HG03442 (cell line): ENCODE measurements around the gene LRMDA.
"Not testable (repeated sequence)": the region's sequence is repeated elsewhere in the genome, so short reads cannot be mapped to it uniquely, and the experiment has no call there.

Experiments used
- ATAC-seq: cut with Tn5 transposase; IDR thresholded peaks from one replicate; pipeline ENCODE4 v1.9.1; 2021; ENCODE audit warnings: mild to moderate bottlenecking, moderate library complexity; ENCODE audit not compliant: unreplicated experiment

Gene LRMDA

GRCh38 chr10:75733135-75733890 lies 301.9 kb downstream of the LRMDA start:
- ATAC-seq = no peak

- no peak for ATAC-seq
Observed at GRCh38 chr10:75736151-75736640, 304.8 kb downstream of the LRMDA start.

GRCh38 chr10:75736889-75737579 lies 305.6 kb downstream of the LRMDA start:
- ATAC-seq = no peak

- no peak for ATAC-seq
Observed at GRCh38 chr10:75737580-75737949, 306.1 kb downstream of the LRMDA start.

- ATAC-seq = no peak
Observed at GRCh38 chr10:75738924-75739323, 307.5 kb downstream of the LRMDA start.

- ATAC-seq = no peak
Observed at GRCh38 chr10:75739414-75740143, 308.2 kb downstream of the LRMDA start.

- no peak for ATAC-seq
Observed at GRCh38 chr10:75740541-75740940, 309.1 kb downstream of the LRMDA start.

- no peak for ATAC-seq
Observed at GRCh38 chr10:75742355-75742754, 310.9 kb downstream of the LRMDA start.

GRCh38 chr10:75743291-75743778 lies 311.9 kb downstream of the LRMDA start:
- no peak for ATAC-seq

GRCh38 chr10:75744261-75744660 lies 312.8 kb downstream of the LRMDA start:
- no peak for ATAC-seq

GRCh38 chr10:75746356-75746755 lies 314.9 kb downstream of the LRMDA start:
- ATAC-seq = no peak

- not testable (repeated sequence) for ATAC-seq
Observed at GRCh38 chr10:75750093-75750875, 318.9 kb downstream of the LRMDA start.

GRCh38 chr10:75751232-75751631 lies 319.8 kb downstream of the LRMDA start:
- no peak for ATAC-seq

- no peak for ATAC-seq
Observed at GRCh38 chr10:75753621-75754020, 322.2 kb downstream of the LRMDA start.

- ATAC-seq = no peak
Observed at GRCh38 chr10:75754096-75754831, 322.8 kb downstream of the LRMDA start.

- no peak for ATAC-seq
Observed at GRCh38 chr10:75755528-75755927, 324.1 kb downstream of the LRMDA start.

- no peak for ATAC-seq
Observed at GRCh38 chr10:75761289-75761688, 329.9 kb downstream of the LRMDA start.

GRCh38 chr10:75762431-75762802 lies 331.0 kb downstream of the LRMDA start:
- no peak for ATAC-seq

GRCh38 chr10:75763652-75764051 lies 332.2 kb downstream of the LRMDA start:
- no peak for ATAC-seq
